Mesenchymal stem cell (in vitro differentiated cells and primary cell): Measurements from ENCODE around the gene DSCAML1.

Experiments used
- DNase-seq: peaks from one replicate; pipeline ENCODE4 v3.0.0-alpha.2; 2013
- H2AFZ ChIP-seq: one replicate; pipeline ENCODE4 v1.6.1; 2013; ENCODE audit warnings: low read depth, mild to moderate bottlenecking, control low read depth, inconsistent platforms, low read length, moderate library complexity
- H2AK5ac ChIP-seq: 2 replicates; pipeline ENCODE4 v1.6.1; 2013; ENCODE audit warnings: low read length, moderate library complexity, mild to moderate bottlenecking, inconsistent platforms; ENCODE audit not compliant: severe bottlenecking
- H2BK120ac ChIP-seq: one replicate; pipeline ENCODE4 v1.6.1; 2013; ENCODE audit warnings: low read depth, mild to moderate bottlenecking, inconsistent platforms, low read length, moderate library complexity
- H2BK12ac ChIP-seq, 2 experiments: one replicate each; pipeline ENCODE4 v1.6.1; 2013; ENCODE audit warnings: inconsistent platforms in 2 of 2, low read length in 2 of 2, mild to moderate bottlenecking in 2 of 2, moderate library complexity in 2 of 2, control low read depth in 1 of 2
- H2BK15ac ChIP-seq: one replicate; pipeline ENCODE4 v1.6.1; 2013; ENCODE audit warnings: mild to moderate bottlenecking, low read depth, inconsistent platforms; ENCODE audit not compliant: poor library complexity, severe bottlenecking
- H2BK5ac ChIP-seq: 2 replicates; pipeline ENCODE4 v1.6.1; 2013; ENCODE audit warnings: low read depth, mild to moderate bottlenecking, low read length, control low read depth, inconsistent platforms; ENCODE audit not compliant: poor library complexity, severe bottlenecking
- H3K14ac ChIP-seq, 2 experiments: one replicate each; pipeline ENCODE4 v1.6.1; 2013; ENCODE audit warnings: inconsistent platforms in 2 of 2, low read length in 2 of 2, control low read depth in 1 of 2, mild to moderate bottlenecking in 1 of 2, moderate library complexity in 1 of 2
- H3K18ac ChIP-seq, 2 experiments: one replicate each; pipeline ENCODE4 v1.6.1; 2013; ENCODE audit warnings: inconsistent platforms in 2 of 2, low read length in 2 of 2, control low read depth in 1 of 2, low read depth in 1 of 2, mild to moderate bottlenecking in 1 of 2
- H3K23ac ChIP-seq, 2 experiments: one replicate each; pipeline ENCODE4 v1.6.1; 2013; ENCODE audit warnings: inconsistent platforms in 2 of 2, low read length in 2 of 2, mild to moderate bottlenecking in 2 of 2, moderate library complexity in 2 of 2, control low read depth in 1 of 2
- H3K27ac ChIP-seq: 2 replicates; pipeline ENCODE4 v1.5.1; 2013; ENCODE audit warnings: mild to moderate bottlenecking, moderate library complexity, low read length, control low read depth, inconsistent platforms; ENCODE audit not compliant: poor library complexity, severe bottlenecking
- H3K27me3 ChIP-seq, 2 experiments: 2 replicates each; pipeline versions ENCODE4 v1.6.1 to v1.7.0; 2013; ENCODE audit warnings: low read length in 2 of 2, mild to moderate bottlenecking in 2 of 2, moderate library complexity in 2 of 2, control low read depth in 1 of 2, inconsistent platforms in 1 of 2; ENCODE audit not compliant: control insufficient read depth in 1 of 2, insufficient read depth in 1 of 2
- H3K36me3 ChIP-seq, 2 experiments: 2 replicates each; pipeline versions ENCODE4 v1.6.1 to v1.7.0; 2013; ENCODE audit warnings: low read length in 2 of 2, control low read depth in 1 of 2, inconsistent platforms in 1 of 2, low read depth in 1 of 2, mild to moderate bottlenecking in 1 of 2; ENCODE audit not compliant: insufficient read depth in 2 of 2, control insufficient read depth in 1 of 2
- H3K4ac ChIP-seq, 2 experiments: one replicate each; pipeline ENCODE4 v1.6.1; 2013; ENCODE audit warnings: inconsistent platforms in 2 of 2, low read length in 2 of 2, mild to moderate bottlenecking in 2 of 2, moderate library complexity in 2 of 2, control low read depth in 1 of 2, low read depth in 1 of 2
- H3K4me1 ChIP-seq: 2 replicates; pipeline ENCODE4 v1.6.1; 2013; ENCODE audit warnings: low read depth, low read length, control low read depth; ENCODE audit not compliant: control insufficient read depth, insufficient read depth
- H3K4me2 ChIP-seq: 2 replicates; pipeline ENCODE4 v1.6.1; 2013; ENCODE audit warnings: low read length, mild to moderate bottlenecking, inconsistent platforms; ENCODE audit not compliant: poor library complexity, severe bottlenecking
- H3K4me3 ChIP-seq, 2 experiments: 2 replicates each; pipeline versions ENCODE4 v1.5.1 to v1.7.0; 2013; ENCODE audit warnings: low read length in 2 of 2, mild to moderate bottlenecking in 2 of 2, control low read depth in 1 of 2, low read depth in 1 of 2; ENCODE audit not compliant: insufficient read depth in 1 of 2
- H3K79me1 ChIP-seq: replicated peaks from 2 replicates; pipeline ENCODE4 v1.6.1; 2013; ENCODE audit warnings: mild to moderate bottlenecking, control low read depth, low read length, inconsistent platforms; ENCODE audit not compliant: poor library complexity, severe bottlenecking
- H3K9ac ChIP-seq: 2 replicates; pipeline ENCODE4 v1.7.0; 2013; ENCODE audit warnings: mild to moderate bottlenecking, low read length, moderate library complexity
- H3K9me3 ChIP-seq: 2 replicates; pipeline ENCODE4 v1.7.0; 2013; ENCODE audit warnings: mild to moderate bottlenecking, low read length; ENCODE audit not compliant: control insufficient read depth
- H4K8ac ChIP-seq: one replicate; pipeline ENCODE4 v1.6.1; 2013; ENCODE audit warnings: inconsistent platforms, mild to moderate bottlenecking, low read length, moderate library complexity
- H4K91ac ChIP-seq: one replicate; pipeline ENCODE4 v1.6.1; 2013; ENCODE audit warnings: mild to moderate bottlenecking, low read length, inconsistent platforms
- WGBS: methylation state at CpG from one replicate; pipeline ENCODE4 v1.1.7; 2013; ENCODE audit warnings: mixed read lengths; 5-methylcytosine and 5-hydroxymethylcytosine counted together

Gene DSCAML1

GRCh38 chr11:117633186-117633754, 163.7 kb downstream of the DSCAML1 start:
- Histone ChIP-seq H3K23ac (no peak overlapping the region), H2BK12ac (no peak overlapping the region), H3K4me1 (peaks cover 6% of the 10 kb centered on the region), H2AK5ac (no peak overlapping the region), H2BK5ac (no peak overlapping the region), H3K9me3 (no peaks in the 10 kb centered on the region), H3K4me2 (no peak overlapping the region), H3K27ac (no peak overlapping the region), H3K4me3 (no peak overlapping the region), H4K91ac (no peak overlapping the region), H3K14ac (no peak overlapping the region), H2BK120ac (no peak overlapping the region), H3K79me1 (no peaks in the 10 kb centered on the region), H2AFZ (no peak overlapping the region), H2BK15ac (no peak overlapping the region), H3K36me3 (no peaks in the 10 kb centered on the region), H3K18ac (no peak overlapping the region), H3K9ac (no peak overlapping the region), H3K27me3 (peaks cover 36 to 68% of the 10 kb centered on the region in 2 experiments), H3K4ac (no peak overlapping the region), H4K8ac (no peak overlapping the region)
- WGBS, result 74% methylated on average over 7 of the region's 9 CpGs
- DNase-seq, result no peak

DNA sequence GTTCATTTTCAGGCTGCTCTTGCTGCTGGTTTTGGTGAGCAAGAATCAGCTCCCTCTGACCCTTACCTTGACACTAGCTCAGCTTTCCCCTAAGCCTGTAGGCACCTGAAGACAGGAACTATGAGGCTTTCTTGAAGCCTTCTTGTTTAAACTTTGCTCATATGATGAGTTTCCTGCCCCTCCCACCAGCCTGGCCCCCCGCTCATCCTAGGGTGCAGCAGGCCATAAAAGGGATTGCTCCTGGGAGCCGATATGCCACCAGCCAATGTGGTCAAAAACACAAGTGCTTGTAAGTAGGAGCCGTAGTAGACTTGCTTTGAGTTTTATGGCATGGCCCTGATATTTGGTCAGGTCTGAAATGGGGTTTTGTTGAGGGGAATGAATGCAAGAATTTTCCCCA, 164.7 kb downstream of the DSCAML1 start:
- no peak overlapping the region for H2BK5ac ChIP-seq
- H2AFZ ChIP-seq, result no peak overlapping the region
- no peak overlapping the region for H4K91ac ChIP-seq
- H3K27ac ChIP-seq, result no peak overlapping the region
- no peak overlapping the region for H2BK120ac ChIP-seq
- no peak for DNase-seq
- WGBS, result 77% methylated on average over 3 of the region's 3 CpGs
- no peak overlapping the region for H2AK5ac ChIP-seq
- no peak overlapping the region for H2BK15ac ChIP-seq
- no peak overlapping the region for H3K14ac ChIP-seq
- H3K9me3 ChIP-seq, result no peaks in the 10 kb centered on the region
- H3K4me1 ChIP-seq, result peaks cover 6% of the 10 kb centered on the region
- peaks cover 39 to 70% of the 10 kb centered on the region in 2 experiments for H3K27me3 ChIP-seq
- no peak overlapping the region for H3K9ac ChIP-seq
- H3K18ac ChIP-seq, result no peak overlapping the region
- H3K4me2 ChIP-seq, result no peak overlapping the region
- no peak overlapping the region for H4K8ac ChIP-seq
- no peaks in the 10 kb centered on the region for H3K79me1 ChIP-seq
- no peak overlapping the region for H2BK12ac ChIP-seq
- no peak overlapping the region for H3K23ac ChIP-seq
- H3K4ac ChIP-seq, result no peak overlapping the region
- no peak overlapping the region for H3K4me3 ChIP-seq
- no peaks in the 10 kb centered on the region for H3K36me3 ChIP-seq

- H3K27ac ChIP-seq, result no peak overlapping the region
- H3K79me1 ChIP-seq, result no peaks in the 10 kb centered on the region
- H3K4me1 ChIP-seq, result peaks cover 6% of the 10 kb centered on the region
- H2AK5ac ChIP-seq, result no peak overlapping the region
- no peak overlapping the region for H2BK12ac ChIP-seq
- no peak overlapping the region for H3K4me2 ChIP-seq
- H3K4me3 ChIP-seq, result no peak overlapping the region
- H3K9ac ChIP-seq, result no peak overlapping the region
- 79% methylated on average over 11 of the region's 11 CpGs for WGBS
- no peak overlapping the region for H3K4ac ChIP-seq
- no peak overlapping the region for H2AFZ ChIP-seq
- peaks cover 38 to 69% of the 10 kb centered on the region in 2 experiments for H3K27me3 ChIP-seq
- H3K9me3 ChIP-seq, result no peaks in the 10 kb centered on the region
- no peak overlapping the region for H2BK5ac ChIP-seq
- no peak overlapping the region for H4K91ac ChIP-seq
- no peak overlapping the region for H4K8ac ChIP-seq
- DNase-seq, result no peak
- H2BK15ac ChIP-seq, result no peak overlapping the region
- H3K23ac ChIP-seq, result no peak overlapping the region
- H3K36me3 ChIP-seq, result no peaks in the 10 kb centered on the region
- no peak overlapping the region for H3K14ac ChIP-seq
- H2BK120ac ChIP-seq, result no peak overlapping the region
- no peak overlapping the region for H3K18ac ChIP-seq
Measured at GRCh38 chr11:117631336-117632140, 165.5 kb downstream of the DSCAML1 start.

- Histone ChIP-seq H3K4me2 (no peak overlapping the region), H3K79me1 (no peaks in the 10 kb centered on the region), H3K4ac (no peak overlapping the region), H3K9me3 (no peaks in the 10 kb centered on the region), H3K36me3 (no peaks in the 10 kb centered on the region), H3K9ac (no peak overlapping the region), H3K18ac (no peak overlapping the region), H3K4me1 (peaks cover 5% of the 10 kb centered on the region), H2AFZ (no peak overlapping the region), H4K91ac (no peak overlapping the region), H2BK15ac (no peak overlapping the region), H3K27me3 (peaks cover 35 to 57% of the 10 kb centered on the region in 2 experiments), H3K14ac (no peak overlapping the region), H3K23ac (no peak overlapping the region), H2BK5ac (no peak overlapping the region), H4K8ac (no peak overlapping the region), H2AK5ac (no peak overlapping the region), H2BK120ac (no peak overlapping the region), H3K4me3 (no peak overlapping the region), H3K27ac (no peak overlapping the region), H2BK12ac (no peak overlapping the region)
- WGBS, result 90% methylated on average over 6 of the region's 9 CpGs
- DNase-seq, result no peak
Measured at GRCh38 chr11:117629891-117630538, 167.0 kb downstream of the DSCAML1 start.
